H9 (cell line): ENCODE measurements around the gene PLEKHO2. TPM values are rescaled to one million over a fixed set of nuclear protein-coding genes. Genes with fewer than 3 reads are reported as not detected.
A peak's percentile ranks its signal among the peaks of the same experiment; 100 is the strongest.

Experiments used
- DNase-seq: peaks from one replicate; pipeline ENCODE4 v3.0.0-alpha.2; 2017
- H2AFZ ChIP-seq: one replicate; pipeline ENCODE4 v1.6.1; 2013; ENCODE audit warnings: mild to moderate bottlenecking, low read length, control low read depth, moderate library complexity
- H2AK5ac ChIP-seq: 2 replicates; pipeline ENCODE4 v1.6.1; 2013; ENCODE audit warnings: low read length, control low read depth, mixed read lengths; ENCODE audit not compliant: insufficient read length
- H2BK120ac ChIP-seq: one replicate; pipeline ENCODE4 v1.6.1; 2013; ENCODE audit warnings: low read depth, mild to moderate bottlenecking, low read length, control low read depth, inconsistent platforms; ENCODE audit not compliant: poor library complexity, severe bottlenecking
- H2BK12ac ChIP-seq: 2 replicates; pipeline ENCODE4 v1.6.1; 2013; ENCODE audit warnings: low read length, control low read depth, mixed read lengths, low read depth; ENCODE audit not compliant: insufficient read length
- H2BK15ac ChIP-seq: 2 replicates; pipeline ENCODE4 v1.6.1; 2013; ENCODE audit warnings: low read depth, low read length, control low read depth
- H2BK20ac ChIP-seq: one replicate; pipeline ENCODE4 v1.6.1; 2013; ENCODE audit warnings: low read depth, mild to moderate bottlenecking, low read length, control low read depth, inconsistent platforms; ENCODE audit not compliant: poor library complexity, severe bottlenecking
- H2BK5ac ChIP-seq: 2 replicates; pipeline ENCODE4 v1.6.1; 2013; ENCODE audit warnings: low read length, control low read depth, mixed read lengths; ENCODE audit not compliant: insufficient read length
- H3K14ac ChIP-seq: 2 replicates; pipeline ENCODE4 v1.6.1; 2013; ENCODE audit warnings: low read length, control low read depth; ENCODE audit not compliant: insufficient read depth
- H3K18ac ChIP-seq: 2 replicates; pipeline ENCODE4 v1.6.1; 2013; ENCODE audit warnings: low read depth, mild to moderate bottlenecking, mixed read lengths, low read length, control low read depth; ENCODE audit not compliant: insufficient read length
- H3K23ac ChIP-seq: 2 replicates; pipeline ENCODE4 v1.6.1; 2013; ENCODE audit warnings: low read length, control low read depth, mixed read lengths, low read depth; ENCODE audit not compliant: insufficient read length
- H3K23me2 ChIP-seq: 2 replicates; pipeline ENCODE4 v1.6.1; 2013; ENCODE audit warnings: low read depth, mild to moderate bottlenecking, mixed read lengths, low read length, control low read depth; ENCODE audit not compliant: insufficient read length, poor library complexity, severe bottlenecking
- H3K27ac ChIP-seq: 2 replicates; pipeline ENCODE4 v1.5.1; 2013; ENCODE audit warnings: low read length, control low read depth, mixed read lengths, low read depth; ENCODE audit not compliant: insufficient read length
- H3K27me3 ChIP-seq: 2 replicates; pipeline ENCODE4 v1.6.1; 2013; ENCODE audit warnings: low read length, control low read depth, inconsistent platforms; ENCODE audit not compliant: insufficient read depth
- H3K4ac ChIP-seq: 2 replicates; pipeline ENCODE4 v1.6.1; 2013; ENCODE audit warnings: low read depth, mild to moderate bottlenecking, control low read depth, inconsistent platforms, low read length, moderate library complexity
- H3K4me1 ChIP-seq: 2 replicates; pipeline ENCODE4 v1.6.1; 2013; ENCODE audit warnings: low read length, control low read depth, inconsistent platforms; ENCODE audit not compliant: insufficient read depth
- H3K4me2 ChIP-seq: 2 replicates; pipeline ENCODE4 v1.6.1; 2013; ENCODE audit warnings: low read length, control low read depth, mixed read lengths; ENCODE audit not compliant: insufficient read length, insufficient read depth
- H3K56ac ChIP-seq: 2 replicates; pipeline ENCODE4 v1.6.1; 2013; ENCODE audit warnings: low read depth, mild to moderate bottlenecking, mixed read lengths, low read length, control low read depth; ENCODE audit not compliant: insufficient read length
- H3K79me1 ChIP-seq: 2 replicates; pipeline ENCODE4 v1.6.1; 2013; ENCODE audit warnings: low read depth, mild to moderate bottlenecking, moderate library complexity, low read length, control low read depth, inconsistent platforms; ENCODE audit not compliant: insufficient read depth, poor library complexity, severe bottlenecking
- H3K79me2 ChIP-seq: 2 replicates; pipeline ENCODE4 v1.6.1; 2013; ENCODE audit warnings: low read length, control low read depth, inconsistent platforms; ENCODE audit not compliant: insufficient read depth
- H3K9ac ChIP-seq: 2 replicates; pipeline ENCODE4 v1.6.1; 2013; ENCODE audit warnings: low read length, control low read depth, mixed read lengths; ENCODE audit not compliant: insufficient read length; ENCODE audit errors: extremely low read depth
- H3K9me3 ChIP-seq: one replicate; pipeline ENCODE4 v1.6.1; 2013; ENCODE audit warnings: low read depth, low read length, inconsistent platforms; ENCODE audit not compliant: control insufficient read depth
- H3T11ph ChIP-seq: one replicate; pipeline ENCODE4 v1.6.1; 2013; ENCODE audit warnings: mild to moderate bottlenecking, low read length, control low read depth, inconsistent platforms
- H4K20me1 ChIP-seq: one replicate; pipeline ENCODE4 v1.6.1; 2013; ENCODE audit not compliant: control insufficient read depth, insufficient read length, insufficient read depth
- H4K5ac ChIP-seq: 2 replicates; pipeline ENCODE4 v1.6.1; 2013; ENCODE audit warnings: low read depth, mild to moderate bottlenecking, mixed read lengths, low read length, control low read depth; ENCODE audit not compliant: insufficient read length
- H4K8ac ChIP-seq: replicated peaks from 2 replicates; pipeline ENCODE4 v1.6.1; 2013; ENCODE audit warnings: low read length, control low read depth, mixed read lengths, low read depth; ENCODE audit not compliant: insufficient read length
- H4K91ac ChIP-seq: 2 replicates; pipeline ENCODE4 v1.6.1; 2013; ENCODE audit warnings: low read depth, mild to moderate bottlenecking, moderate library complexity, mixed read lengths, low read length, control low read depth; ENCODE audit not compliant: insufficient read length
- H3K27ac Mint-ChIP-seq, 3 experiments: 2 replicates in 2 of 3; 3 replicates in 1 of 3; pipeline ENCODE4 v1.8.0; 2020 to 2021; ENCODE audit warnings: mixed read lengths in 3 of 3, mild to moderate bottlenecking in 1 of 3, moderate library complexity in 1 of 3
- H3K27me3 Mint-ChIP-seq: 2 replicates; pipeline ENCODE4 v1.8.0; 2021; ENCODE audit warnings: low read depth, mild to moderate bottlenecking, moderate library complexity, mixed read lengths
- H3K36me3 Mint-ChIP-seq, 3 experiments: 2 replicates in 2 of 3; 3 replicates in 1 of 3; pipeline ENCODE4 v1.8.0; 2020 to 2021; ENCODE audit warnings: low read depth in 3 of 3, mixed read lengths in 3 of 3; ENCODE audit not compliant: insufficient read depth in 1 of 3
- H3K4me1 Mint-ChIP-seq, 2 experiments: 2 replicates each; pipeline ENCODE4 v1.8.0; 2020; ENCODE audit warnings: mixed read lengths in 2 of 2
- H3K4me3 Mint-ChIP-seq, 2 experiments: 2 replicates in 1 of 2; 3 replicates in 1 of 2; pipeline ENCODE4 v1.8.0; 2020 to 2021; ENCODE audit warnings: mild to moderate bottlenecking in 2 of 2, mixed read lengths in 2 of 2, moderate library complexity in 1 of 2
- H3K9me3 Mint-ChIP-seq, 2 experiments: 2 replicates in 1 of 2; 3 replicates in 1 of 2; pipeline ENCODE4 v1.8.0; 2020; ENCODE audit warnings: mild to moderate bottlenecking in 2 of 2, mixed read lengths in 2 of 2, moderate library complexity in 1 of 2
- CTCF ChIP-seq: fragments of 200-600 bp; sonication (generic); conservative IDR thresholded peaks from 3 replicates; pipeline ENCODE4 v1.8.0; 2021; ENCODE audit warnings: antibody characterized with exemption, mild to moderate bottlenecking
- WGBS: extraction: QIAGEN DNeasy Blood & Tissue Kit; methylation state at CpG from one replicate; pipeline ENCODE4 v1.1.7; 2013; ENCODE audit warnings: missing lambda C conversion rate, low lambda C conversion rate, mixed read lengths; ENCODE audit not compliant: insufficient read length; ENCODE audit errors: extremely low coverage; 5-methylcytosine and 5-hydroxymethylcytosine counted together
- total RNA-seq: library from RNA; stranded (reverse); gene quantifications from 2 replicates; pipeline ENCODE4 v1.2.1, GENCODE V29; 2021

Gene PLEKHO2
- total RNA-seq, 1 experiment from 2014 or later = 18.1 TPM

- H3K27me3 Mint-ChIP-seq = peaks cover 64% of the 10 kb centered on the region
- peaks cover 10% of the 10 kb centered on the region; the same call in 1 of the 2 replicates for H3K4me1 ChIP-seq
- H3K79me2 ChIP-seq = no peaks in the 10 kb centered on the region
- H3K79me1 ChIP-seq = no peaks in the 10 kb centered on the region
- no peak overlapping the region for H2BK12ac ChIP-seq
- no peak overlapping the region for H2BK15ac ChIP-seq
- no peak overlapping the region for H3K14ac ChIP-seq
- H4K8ac ChIP-seq = no peak overlapping the region
- H3K27me3 ChIP-seq = no peaks in the 10 kb centered on the region; the same call in 1 of the 2 replicates
- H3K4me1 Mint-ChIP-seq = peaks cover 39 to 45% of the 10 kb centered on the region in 2 experiments
- H3K4ac ChIP-seq = no peak overlapping the region
- H2BK20ac ChIP-seq = no peak overlapping the region
- H3K23ac ChIP-seq = no peak overlapping the region
- no peak overlapping the region for H2BK5ac ChIP-seq
- DNase-seq = no peak
- H3K9me3 ChIP-seq = no peaks in the 10 kb centered on the region
- H3K56ac ChIP-seq = no peak overlapping the region
- no peak overlapping the region for H3T11ph ChIP-seq
- no peak overlapping the region for H3K27ac ChIP-seq
- no peaks in the 10 kb centered on the region for H4K20me1 ChIP-seq
- H3K18ac ChIP-seq = no peak overlapping the region
- WGBS = no CpG with 5 or more reads among the region's 15 CpGs
- no peak overlapping the region; a peak in 1 of 7 replicates for H3K27ac Mint-ChIP-seq
- H3K9me3 Mint-ChIP-seq = no peaks in the 10 kb centered on the region
- no peak overlapping the region for H2AFZ ChIP-seq
- H3K36me3 Mint-ChIP-seq = peaks cover 0 to 4% (median 2%) of the 10 kb centered on the region in 3 experiments; a peak in 1 of 7 replicates
- no peak overlapping the region for H4K91ac ChIP-seq
- H4K5ac ChIP-seq = no peak overlapping the region
- peaks cover 10% of the 10 kb centered on the region for H3K23me2 ChIP-seq
- H2AK5ac ChIP-seq = no peak overlapping the region
- no peak overlapping the region for H2BK120ac ChIP-seq
- H3K4me2 ChIP-seq = peak overlapping the region; percentile 66
- H3K9ac ChIP-seq = no peak overlapping the region
- peak overlapping the region; percentile 73 to 82 for H3K4me3 Mint-ChIP-seq
- no peak for TF ChIP-seq CTCF
Measured at GRCh38 chr15:64912379-64913325, 70.9 kb downstream of the PLEKHO2 start.
